Motor neuron (in vitro differentiated cells): ENCODE results near the gene CRYAA. TPM values are rescaled to one million over a fixed set of nuclear protein-coding genes. Genes with fewer than 3 reads are reported as not detected.
"Not testable (repeated sequence)": the region's sequence is repeated elsewhere in the genome, so short reads cannot be mapped to it uniquely, and the experiment has no call there.

ENCODE experiments used
- ATAC-seq, 8 experiments: fragments of 200-7000 bp; cut with Tn5 transposase; replicated peaks in 6 of 8; 2 replicates each; pipeline ENCODE4 v1.8.0; 2021; ENCODE audit warnings: mild to moderate bottlenecking in 8 of 8, moderate library complexity in 8 of 8
- H3K27ac ChIP-seq, 2 donors: fragments of 250-450 bp; sonication (Bioruptor Pico); 2 replicates each; pipeline ENCODE4 v1.9.0; 2021; ENCODE audit warnings: antibody characterized with exemption in 2 of 2, mild to moderate bottlenecking in 2 of 2, moderate library complexity in 1 of 2
- H3K4me1 ChIP-seq, 2 donors: fragments of 250-450 bp; sonication (Bioruptor Pico); replicated peaks in 1 of 2; 2 replicates each; pipeline ENCODE4 v1.6.1; 2021; ENCODE audit warnings: antibody characterized with exemption in 2 of 2, mild to moderate bottlenecking in 2 of 2, moderate library complexity in 1 of 2
- H3K4me3 ChIP-seq, 5 donors: fragments of 250-450 bp; sonication (Bioruptor Pico); 2 replicates each; pipeline ENCODE4 v1.9.0; 2021; ENCODE audit warnings: antibody characterized with exemption in 5 of 5, mild to moderate bottlenecking in 5 of 5, moderate library complexity in 4 of 5
- WGBS, 10 experiments: fragments of 450-650 bp; shearing (Covaris generic); methylation state at CpG; one replicate each; pipeline ENCODE4 v1.0.0; 2022; 5-methylcytosine and 5-hydroxymethylcytosine counted together
- in situ Hi-C, 9 experiments: fragments of 400-800 bp; cut with MboI; loops; one replicate each; pipeline ENCODE4 v1.15.0; 2021; ENCODE audit warnings: low sequenced_read_pairs in 9 of 9, low pct_unique_long_range_greater_than_20kb in 2 of 9; ENCODE audit not compliant: unreplicated experiment in 9 of 9
- total RNA-seq, 8 experiments: library from RNA; unstranded; fragments of 300-600 nt; gene quantifications; 2 replicates each; pipeline versions ENCODE4 v1.2.3 to v1.2.4, GENCODE V29; 2022

CRYAA gene, protein sequence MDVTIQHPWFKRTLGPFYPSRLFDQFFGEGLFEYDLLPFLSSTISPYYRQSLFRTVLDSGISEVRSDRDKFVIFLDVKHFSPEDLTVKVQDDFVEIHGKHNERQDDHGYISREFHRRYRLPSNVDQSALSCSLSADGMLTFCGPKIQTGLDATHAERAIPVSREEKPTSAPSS
- 1 to 10 TPM in 1 of 8 experiments, under 1 TPM in 3, not detected in 4; 0.33 to 1.0 (median 0.65) TPM for total RNA-seq

DNA sequence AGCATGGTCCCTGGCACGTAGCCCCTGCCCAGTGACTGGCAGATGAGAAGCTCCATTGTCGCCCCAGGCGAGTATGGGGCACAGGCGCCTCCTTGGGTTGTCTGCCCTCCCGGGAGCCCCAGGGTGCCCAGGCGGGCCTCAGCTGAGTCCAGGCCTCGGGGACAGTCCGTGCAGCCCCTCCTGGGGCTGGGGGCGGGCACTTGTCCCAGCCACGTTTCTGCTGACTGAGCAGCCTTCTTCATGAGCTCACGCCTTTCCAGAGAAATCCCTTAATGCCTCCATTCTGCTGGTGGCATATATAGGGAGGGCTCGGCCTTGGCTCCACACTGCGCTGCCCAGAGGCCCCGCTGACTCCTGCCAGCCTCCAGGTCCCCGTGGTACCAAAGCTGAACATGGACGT is at the start of gene CRYAA:
Gene CRYAA (plus strand): TSS at position 301 of the 400 bp plus-strand sequence. CDS start 92 bp downstream, at position 393.
- WGBS, 10 experiments: no CpG with 5 or more reads among the region's 16 CpGs
- H3K4me3 ChIP-seq, ATAC-seq, in situ Hi-C loops, H3K27ac ChIP-seq, H3K4me1 ChIP-seq: not testable (repeated sequence)

DNA sequence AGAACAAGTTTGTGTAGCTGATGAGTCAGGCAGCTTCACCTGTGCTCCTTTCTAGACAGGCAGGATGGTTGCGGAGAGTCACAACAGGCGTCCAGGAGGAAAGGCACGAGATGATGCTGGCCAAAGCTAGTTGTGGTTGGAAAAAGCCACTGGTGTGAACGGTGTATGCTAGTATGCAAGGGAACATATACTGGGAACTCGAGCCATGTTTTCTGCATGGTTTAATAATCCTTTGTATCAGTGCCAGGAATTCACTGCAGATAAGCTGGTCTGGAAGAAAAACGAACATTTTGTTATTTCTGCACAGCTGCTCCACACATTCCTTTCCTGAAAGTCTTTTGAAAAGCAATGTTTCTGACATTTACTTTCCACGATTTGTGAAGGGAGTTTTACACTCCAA is 38.7 kb upstream of the CRYAA start:
- H3K27ac ChIP-seq, in situ Hi-C loops, H3K4me3 ChIP-seq, ATAC-seq, H3K4me1 ChIP-seq: not testable (repeated sequence)
- no CpG with 5 or more reads among the region's 7 CpGs for WGBS, 10 experiments

DNA sequence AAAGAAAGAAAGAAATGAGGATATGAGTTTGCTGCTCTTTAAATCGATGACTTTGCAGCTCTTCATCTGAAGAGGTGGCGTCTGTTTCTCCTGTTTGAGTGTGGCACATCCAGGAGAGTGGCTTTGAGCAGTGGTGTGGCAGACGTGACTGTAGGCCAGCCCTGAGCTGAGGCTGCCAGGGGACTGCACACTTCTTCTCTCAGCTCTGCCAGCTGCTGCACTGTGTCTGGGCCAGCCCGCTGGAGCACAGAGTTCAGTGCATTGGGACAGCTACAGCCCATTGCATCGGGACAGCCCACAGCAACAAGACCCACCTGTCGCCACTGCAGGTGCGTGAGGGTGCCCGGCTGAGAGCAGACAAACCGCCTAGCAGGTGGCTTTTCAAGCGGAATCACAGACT is 34.3 kb upstream of the CRYAA start:
- H3K4me1 ChIP-seq, H3K4me3 ChIP-seq, ATAC-seq, in situ Hi-C loops, H3K27ac ChIP-seq: not testable (repeated sequence)
- WGBS, 10 experiments: no CpG with 5 or more reads among the region's 10 CpGs

DNA sequence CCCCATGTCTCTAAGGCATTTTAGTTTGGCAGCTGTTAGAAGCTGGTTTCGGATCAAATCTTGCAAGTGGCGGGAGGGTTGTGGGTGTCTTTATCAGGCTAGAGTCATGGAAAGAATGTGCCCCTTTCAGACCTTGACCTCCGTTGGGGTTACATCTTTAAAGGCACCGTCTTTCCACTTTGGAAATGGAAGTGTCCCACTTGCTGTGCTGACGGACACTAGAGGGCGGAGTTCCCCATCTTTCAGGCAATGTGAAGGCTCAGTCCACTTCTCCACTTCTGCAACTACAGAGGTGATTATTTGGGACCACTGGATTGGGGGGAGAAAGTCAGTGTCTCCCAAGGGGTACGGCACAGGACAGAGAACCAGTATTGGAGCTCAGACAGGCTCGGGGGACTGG is 29.9 kb upstream of the CRYAA start:
- in situ Hi-C loops, H3K4me3 ChIP-seq, H3K27ac ChIP-seq, H3K4me1 ChIP-seq: not testable (repeated sequence)
- no CpG with 5 or more reads among the region's 8 CpGs for WGBS, 10 experiments
- peak; percentile 67 to 84 (median 70) for ATAC-seq

DNA sequence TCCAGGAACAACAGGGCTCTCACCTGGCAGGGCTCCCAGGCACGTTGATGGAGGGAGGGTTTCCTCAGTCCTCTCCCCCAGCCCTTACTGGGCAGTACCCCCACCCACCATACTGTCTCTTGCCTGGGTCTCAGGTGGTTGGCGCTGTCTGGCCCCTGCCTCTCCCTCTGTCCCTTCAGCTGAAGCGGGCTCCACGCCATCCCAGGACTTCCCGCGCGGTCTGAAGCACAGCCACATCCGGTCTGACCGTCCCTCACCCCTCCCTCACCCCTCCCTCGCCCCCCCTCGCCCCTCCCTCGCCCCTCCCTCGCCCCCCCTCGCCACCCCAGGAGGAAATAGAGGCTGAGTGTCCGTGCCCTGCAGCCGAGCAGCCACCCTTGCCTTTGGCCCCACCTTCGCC is 27.4 kb upstream of the CRYAA start:
- peak in 1 of 8 experiments; percentile 12 for ATAC-seq

DNA sequence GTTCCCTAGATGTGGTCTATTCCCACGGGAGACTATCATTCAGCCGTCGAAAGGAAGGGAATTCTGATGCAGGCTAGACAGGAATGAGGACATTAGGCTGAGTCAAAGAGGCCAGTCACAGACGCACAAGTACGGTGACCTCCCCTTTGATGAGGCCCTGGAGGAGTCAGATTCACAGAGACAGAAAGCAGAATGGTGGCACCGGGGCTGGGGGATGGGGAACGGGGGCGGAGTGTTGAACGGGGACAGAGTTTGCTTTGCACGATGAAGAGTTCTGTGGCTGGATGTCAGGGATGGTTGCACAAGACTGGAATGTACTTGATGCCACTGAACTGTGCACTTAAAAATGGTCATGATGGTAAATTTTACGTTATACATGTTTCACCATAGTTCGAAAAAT is 22.2 kb upstream of the CRYAA start:
- H3K4me3 ChIP-seq, H3K27ac ChIP-seq, in situ Hi-C loops, H3K4me1 ChIP-seq: not testable (repeated sequence)
- no CpG with 5 or more reads among the region's 12 CpGs for WGBS, 10 experiments
- ATAC-seq: peak in 5 of 8 experiments; percentile 38 to 69 (median 60)

More for the DNA sequence above, 27.4 kb upstream of the CRYAA start:
- H3K4me1 ChIP-seq, H3K4me3 ChIP-seq, H3K27ac ChIP-seq, in situ Hi-C loops: not testable (repeated sequence)
- WGBS, 10 experiments: no CpG with 5 or more reads among the region's 17 CpGs

DNA sequence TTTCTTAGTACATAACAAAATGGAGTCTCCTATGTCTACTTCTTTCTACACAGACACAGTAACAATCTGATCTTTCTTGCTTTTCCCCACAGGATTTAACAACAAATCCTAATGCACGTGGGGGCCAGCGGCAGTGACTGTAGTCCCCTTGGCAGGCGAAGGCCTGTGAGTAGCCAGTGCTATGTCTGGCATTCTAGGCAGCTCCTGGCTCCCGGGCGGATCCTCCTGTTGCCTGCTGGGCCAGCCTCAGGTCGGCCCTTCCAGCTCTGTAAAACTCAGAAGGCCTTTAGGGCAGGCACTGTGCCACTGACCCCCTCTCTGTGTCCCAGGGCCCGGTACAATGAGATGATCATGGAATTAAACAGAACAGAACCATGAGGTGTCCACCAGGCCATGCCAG is 20.8 kb upstream of the CRYAA start:
- H3K4me3 ChIP-seq, in situ Hi-C loops, H3K4me1 ChIP-seq, H3K27ac ChIP-seq: not testable (repeated sequence)
- peak in 3 of 8 experiments; percentile 26 to 48 (median 45) for ATAC-seq
- WGBS, 10 experiments: no CpG with 5 or more reads among the region's 7 CpGs

DNA sequence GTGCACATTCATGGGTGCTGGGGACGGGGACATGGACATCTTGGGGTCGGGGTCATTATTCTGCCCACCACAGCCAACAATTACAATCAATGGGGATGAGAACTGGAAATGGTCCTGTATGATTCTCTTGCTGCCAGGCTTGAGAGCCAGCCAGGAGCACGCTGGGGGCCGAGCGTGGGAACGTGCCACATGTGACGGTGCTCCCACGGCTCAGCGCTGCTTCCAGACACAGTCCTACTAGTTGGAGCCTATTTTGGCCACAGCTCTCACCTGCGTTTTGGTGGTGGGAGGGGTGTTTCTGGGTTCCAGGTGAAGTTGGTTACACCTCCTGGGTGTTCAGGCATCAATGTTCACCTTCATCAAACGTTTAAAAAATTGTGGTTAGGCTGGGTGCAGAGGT is 19.5 kb upstream of the CRYAA start:
- ATAC-seq, H3K4me3 ChIP-seq, in situ Hi-C loops, H3K27ac ChIP-seq, H3K4me1 ChIP-seq: not testable (repeated sequence)
- no CpG with 5 or more reads among the region's 11 CpGs for WGBS, 10 experiments

DNA sequence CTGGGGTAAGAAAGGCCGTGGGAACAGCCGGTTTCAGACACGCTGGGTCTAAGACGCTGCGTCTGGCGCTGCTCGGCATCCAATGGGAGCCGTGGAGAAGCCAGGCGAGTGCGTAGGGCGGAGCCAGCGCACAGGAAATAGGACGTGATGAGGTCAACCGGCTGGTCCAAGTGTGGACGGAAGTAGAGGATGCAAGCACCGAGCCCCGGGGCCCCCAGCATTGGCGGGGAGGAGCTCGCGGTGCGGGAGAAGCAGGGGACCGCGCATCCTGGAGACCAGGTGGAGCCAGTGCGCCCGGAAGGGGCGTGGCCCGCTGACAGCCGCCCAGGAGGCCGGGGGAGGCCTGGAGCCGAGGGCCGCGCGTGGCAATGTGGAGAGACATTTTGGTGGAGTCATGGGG is 15.2 kb upstream of the CRYAA start:
- H3K4me1 ChIP-seq, ATAC-seq, H3K27ac ChIP-seq, in situ Hi-C loops, H3K4me3 ChIP-seq: not testable (repeated sequence)
- no CpG with 5 or more reads among the region's 33 CpGs for WGBS, 10 experiments

DNA sequence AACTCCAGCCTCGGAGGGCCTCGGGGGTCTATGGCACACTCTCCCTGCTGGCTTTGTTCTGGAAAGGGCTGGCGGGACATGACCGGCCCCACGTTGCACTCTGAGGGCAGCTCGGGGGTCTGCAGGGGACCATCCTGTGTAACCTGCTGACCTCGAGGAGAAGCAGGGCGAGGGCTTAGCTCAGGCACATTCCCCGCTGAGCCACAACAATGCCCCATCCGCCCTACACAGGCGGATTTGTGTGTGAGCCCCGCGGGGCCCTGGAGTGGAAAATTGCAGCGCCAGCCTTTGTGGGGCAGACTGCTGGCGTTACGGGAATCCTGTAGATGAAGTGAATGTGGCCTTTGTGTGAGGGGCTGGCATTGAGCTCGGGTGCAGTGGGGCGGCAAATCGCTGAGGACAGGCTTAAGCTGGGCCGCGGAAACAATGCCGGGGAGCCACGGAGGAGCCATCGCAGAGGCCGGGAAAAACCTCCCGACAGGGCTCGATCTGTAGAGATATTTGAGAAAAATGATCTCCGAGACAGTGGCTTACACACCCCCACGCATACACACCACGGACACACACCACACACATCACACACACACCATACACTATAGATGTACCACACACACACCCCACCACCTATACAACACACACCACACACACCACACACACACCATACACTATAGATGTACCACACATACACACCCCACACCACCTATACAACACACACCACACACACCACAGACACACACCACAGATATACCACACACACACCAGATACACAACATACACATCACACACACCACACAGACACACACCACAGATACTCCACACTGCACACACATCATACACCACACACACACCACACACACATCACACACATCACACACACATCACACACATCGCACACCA is 9.3 kb upstream of the CRYAA start:
- ATAC-seq: peak in 5 of 8 experiments; percentile 75 to 89 (median 85)
- H3K4me3 ChIP-seq, H3K4me1 ChIP-seq, in situ Hi-C loops, H3K27ac ChIP-seq: not testable (repeated sequence)
- no CpG with 5 or more reads among the region's 31 CpGs for WGBS, 10 experiments

DNA sequence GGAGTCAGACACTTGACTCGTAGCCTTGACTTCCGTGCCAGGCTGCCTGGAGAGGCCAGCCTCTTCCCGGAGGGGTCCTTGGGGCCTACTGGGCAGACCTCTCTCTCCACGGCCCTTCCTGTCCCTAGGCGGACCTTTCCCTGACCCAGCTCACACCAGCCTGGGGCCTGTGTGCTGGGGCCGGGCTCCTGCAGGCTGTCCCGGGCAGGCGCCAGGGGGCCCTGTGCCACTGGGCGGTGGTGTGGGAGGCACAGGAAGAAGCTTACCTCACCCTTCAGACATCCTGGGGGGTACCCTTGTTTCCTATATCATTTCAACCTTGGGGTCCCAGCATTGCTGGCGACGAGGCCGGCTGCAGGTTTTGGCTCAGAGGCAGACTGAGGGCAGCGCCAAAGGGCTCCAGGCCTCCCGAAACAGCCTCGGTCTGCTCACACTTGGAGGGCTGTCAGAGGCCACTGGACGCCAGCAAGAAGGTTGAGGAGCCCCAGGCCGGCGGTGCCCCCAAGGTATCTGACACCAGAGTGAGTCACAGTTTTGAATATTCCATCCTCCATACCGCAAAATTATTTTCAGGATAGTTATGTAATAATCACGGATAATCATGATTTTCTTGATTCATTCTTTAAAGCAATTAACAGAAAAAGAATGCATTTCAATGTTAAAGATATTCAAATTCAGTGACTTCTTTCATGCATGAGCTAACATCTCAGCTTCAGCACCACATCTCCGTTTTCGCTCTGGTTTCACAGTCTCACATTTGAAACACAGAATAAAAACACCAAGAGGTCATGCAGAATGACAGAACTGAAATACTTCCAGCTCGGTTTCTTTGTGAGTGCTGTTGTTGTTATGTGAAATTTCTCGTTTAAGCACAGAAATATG is 6.7 kb upstream of the CRYAA start:
- in situ Hi-C loops, H3K4me3 ChIP-seq, H3K27ac ChIP-seq, H3K4me1 ChIP-seq: not testable (repeated sequence)
- WGBS, 10 experiments: no CpG with 5 or more reads among the region's 24 CpGs
- peak in 5 of 8 experiments; percentile 1 to 55 (median 29) for ATAC-seq

DNA sequence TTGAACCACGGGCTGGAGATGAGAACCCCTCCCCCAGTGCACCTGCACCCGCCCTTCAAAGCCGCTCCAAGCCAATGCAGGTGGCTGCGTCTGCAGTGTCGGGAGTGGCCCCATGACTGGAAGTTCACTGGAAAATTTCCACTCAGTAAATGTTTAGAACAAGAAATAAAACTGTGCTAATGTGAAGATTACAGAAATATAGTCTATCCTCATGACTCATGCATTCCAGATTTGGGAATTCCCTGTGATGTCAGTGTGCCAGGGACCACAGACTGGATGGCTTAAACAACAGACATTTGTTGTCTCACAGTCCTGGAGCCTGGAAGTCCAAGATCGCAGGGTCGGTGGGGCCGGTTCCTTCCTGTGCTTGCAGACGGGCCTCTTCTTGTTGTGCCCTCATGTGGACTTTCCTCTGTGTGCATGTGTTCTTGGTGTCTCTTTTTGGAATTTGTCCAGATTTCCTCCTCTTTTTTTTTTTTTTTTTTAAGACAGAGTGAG is 6.1 kb upstream of the CRYAA start:
- no CpG with 5 or more reads among the region's 9 CpGs for WGBS, 10 experiments
- ATAC-seq: peak; percentile 24 to 90 (median 37)

DNA sequence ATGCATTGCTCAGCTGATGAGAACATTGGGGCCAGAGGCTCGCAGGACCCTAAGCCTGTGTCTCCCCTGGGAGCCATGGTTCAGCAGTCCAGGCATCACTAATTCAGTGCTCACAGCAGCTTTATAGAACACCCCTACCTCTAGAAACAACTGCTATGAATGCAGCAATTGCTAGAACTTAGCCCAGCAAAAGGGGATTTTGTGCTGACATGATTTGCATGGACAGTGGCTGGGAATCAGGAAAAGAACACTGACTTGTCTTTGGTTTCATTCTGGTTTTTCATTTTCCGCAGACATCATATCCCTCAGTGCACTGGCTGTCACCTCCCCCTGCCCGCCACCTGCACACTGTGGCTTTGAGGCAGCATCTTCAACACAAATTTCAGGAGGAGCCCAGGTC is 4.0 kb upstream of the CRYAA start:
- in situ Hi-C loops, H3K4me3 ChIP-seq, H3K4me1 ChIP-seq, H3K27ac ChIP-seq: not testable (repeated sequence)
- peak in 1 of 8 experiments; percentile 7 for ATAC-seq
- WGBS, 10 experiments: no CpG with 5 or more reads among the region's 3 CpGs

More for the DNA sequence above, 6.1 kb upstream of the CRYAA start:
- H3K4me3 ChIP-seq, H3K4me1 ChIP-seq, in situ Hi-C loops, H3K27ac ChIP-seq: not testable (repeated sequence)
